NCI-H2196 (cell line): Measurements from ENCODE around the gene EPHB4.
"Not testable (repeated sequence)": the region's sequence is repeated elsewhere in the genome, so short reads cannot be mapped to it uniquely, and the experiment has no call there.

ENCODE experiments used
- DNase-seq: peaks from one replicate; lab custom pipeline; 2025; ENCODE audit not compliant: unreplicated experiment; lab: John Stamatoyannopoulos, UW

EPHB4 gene

DNA sequence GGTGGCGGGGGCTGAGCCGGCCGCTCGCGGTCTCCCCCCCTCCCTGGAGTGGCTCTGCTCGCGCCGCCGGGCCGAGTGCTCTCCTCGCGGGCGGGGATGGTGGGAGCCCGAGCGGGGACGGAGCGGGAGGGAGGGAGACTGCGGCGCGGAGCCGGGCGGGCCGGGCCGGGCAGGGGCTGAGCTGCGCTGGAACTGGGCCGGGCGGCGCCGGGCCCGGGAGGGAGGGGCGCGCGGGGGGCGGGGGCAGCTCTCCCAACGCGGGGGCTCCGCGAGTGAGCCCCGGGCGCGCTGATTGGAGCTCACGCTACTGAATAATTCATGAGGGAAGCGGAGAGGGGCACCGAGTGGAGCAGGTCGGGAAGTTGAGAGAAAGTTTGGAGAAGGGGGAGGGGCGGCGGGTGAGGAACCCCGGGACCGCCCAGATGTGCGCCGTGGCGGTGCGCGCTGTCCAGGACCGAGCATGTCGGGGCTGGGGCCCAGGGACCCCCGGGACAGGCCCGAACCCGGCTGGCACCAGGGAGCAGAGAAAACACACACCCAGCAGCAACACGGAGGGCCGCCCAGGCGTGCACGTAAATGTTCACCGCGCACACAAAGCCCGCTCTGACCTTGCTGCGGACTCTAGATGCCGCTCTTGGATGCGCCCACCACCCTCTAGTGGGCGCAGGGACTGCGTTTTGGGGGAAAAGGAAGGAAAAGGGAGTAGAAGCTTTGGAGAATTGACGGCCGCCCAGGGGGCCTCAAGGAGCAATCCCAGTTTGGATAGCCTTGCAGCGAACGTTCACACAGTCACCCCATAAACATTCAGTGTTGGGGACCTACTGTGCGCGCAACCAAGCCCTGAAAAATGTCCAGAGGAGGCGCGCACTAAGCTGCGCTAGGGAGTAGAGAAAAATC lies at the start of gene EPHB4:
Gene EPHB4, minus strand, starts transcription at position 194 of the 897 bp plus-strand sequence. CDS start 493 bp downstream, outside the sequence.
- DNase-seq, result peak; percentile 60

- no peak for DNase-seq
These were observed 48.0 kb upstream of the EPHB4 start for GRCh38 chr7:100875356-100875751.

DNA sequence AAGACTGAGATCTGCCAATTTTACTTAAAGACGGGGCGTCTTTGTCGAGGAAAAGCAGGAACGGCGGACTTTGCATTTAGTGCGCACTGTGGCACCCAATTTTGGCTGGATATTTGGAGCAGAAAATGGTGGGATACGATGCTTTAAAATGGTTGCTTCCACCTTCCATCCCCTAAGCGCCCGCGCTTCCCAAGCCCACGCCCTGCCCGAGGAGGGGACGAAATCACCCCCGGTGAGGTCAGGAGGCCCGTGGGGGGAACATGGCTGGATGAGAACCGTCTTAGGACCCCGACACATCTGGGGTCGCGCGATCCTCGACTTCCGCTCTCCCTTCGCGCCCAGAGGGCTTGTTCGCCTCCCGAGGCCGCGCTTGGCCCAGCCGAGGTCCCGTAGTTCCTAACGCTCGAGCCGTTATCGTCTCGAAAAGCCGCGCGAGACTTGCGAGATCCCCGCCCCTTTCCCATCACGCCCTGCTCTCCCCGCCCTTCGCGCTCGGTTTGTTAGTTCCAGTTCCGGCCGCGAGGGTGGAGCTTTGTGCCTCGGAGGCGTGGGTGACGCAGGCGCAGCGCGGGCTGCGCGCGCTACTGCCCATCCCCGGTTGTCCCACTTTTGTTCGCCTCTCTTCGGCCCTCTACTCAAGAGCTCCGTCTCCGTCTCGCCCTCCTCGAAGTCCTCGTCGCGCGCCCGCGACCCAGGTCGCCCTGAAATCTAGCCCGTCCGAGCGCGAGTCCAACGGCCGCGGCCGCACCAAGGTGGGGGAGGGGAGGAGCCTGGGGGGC lies 47.4 kb upstream of the EPHB4 start, which contains the start of gene SRRT:
Gene SRRT, plus strand, starts transcription at position 527 of the 779 bp plus-strand sequence. CDS start 488 bp downstream, outside the sequence.
- DNase-seq, result peak; percentile 99

DNA sequence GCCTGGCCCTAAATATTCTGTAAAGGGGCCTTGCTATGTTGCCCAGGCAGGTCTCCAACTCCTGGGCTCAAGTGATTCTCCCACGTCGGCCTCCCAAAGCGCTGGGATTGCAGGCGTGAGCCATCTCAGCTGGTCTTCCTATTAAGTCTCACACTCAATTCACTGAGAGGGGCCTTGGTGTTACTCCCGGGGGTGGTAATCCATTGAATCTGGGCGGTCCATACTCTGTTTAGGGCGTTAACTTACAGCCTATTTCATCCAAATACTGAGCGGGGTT lies 46.9 kb upstream of the EPHB4 start:
- no peak for DNase-seq

GRCh38 chr7:100873599-100874299 lies 46.4 kb upstream of the EPHB4 start:
- no peak for DNase-seq

DNA sequence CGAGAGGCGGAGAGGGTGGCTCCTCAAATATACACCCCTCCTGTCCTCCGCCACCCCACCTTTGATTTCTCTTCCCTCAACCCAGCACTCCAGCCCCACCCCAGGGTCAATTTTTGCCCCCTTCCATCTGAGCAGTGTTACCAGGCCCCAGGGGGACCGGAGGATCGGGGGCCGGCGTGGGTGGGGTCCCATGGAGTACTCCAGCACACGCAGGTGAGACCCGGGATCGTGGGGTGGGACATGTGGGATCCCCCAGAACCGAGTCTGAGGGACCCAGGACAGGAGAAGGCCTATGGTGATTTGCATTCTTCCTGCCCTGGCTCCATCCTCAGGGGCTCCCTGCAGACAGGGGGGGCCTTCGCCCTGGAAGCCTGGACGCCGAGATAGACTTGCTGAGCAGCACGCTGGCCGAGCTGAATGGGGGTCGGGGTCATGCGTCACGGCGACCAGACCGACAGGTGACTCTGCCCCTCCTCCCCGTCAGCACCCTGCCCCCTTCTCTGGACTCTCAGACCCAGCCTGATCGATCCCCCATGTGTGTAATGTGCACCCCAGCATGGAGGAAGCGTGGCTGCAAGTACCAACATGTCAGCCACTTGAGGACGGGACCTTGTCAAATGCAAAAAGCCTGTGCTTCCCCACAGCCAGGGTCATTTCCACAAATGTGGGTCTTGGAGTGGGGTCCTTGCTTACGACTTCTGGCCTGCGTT lies 40.6 kb upstream of the EPHB4 start:
- no peak for DNase-seq

GRCh38 chr7:100867040-100867775 lies 39.9 kb upstream of the EPHB4 start, which contains the start of gene TRIP6:
TRIP6 (plus strand) TSS chr7:100867387; CDS start chr7:100867498, 111 bp downstream.
- DNase-seq, result no peak

DNA sequence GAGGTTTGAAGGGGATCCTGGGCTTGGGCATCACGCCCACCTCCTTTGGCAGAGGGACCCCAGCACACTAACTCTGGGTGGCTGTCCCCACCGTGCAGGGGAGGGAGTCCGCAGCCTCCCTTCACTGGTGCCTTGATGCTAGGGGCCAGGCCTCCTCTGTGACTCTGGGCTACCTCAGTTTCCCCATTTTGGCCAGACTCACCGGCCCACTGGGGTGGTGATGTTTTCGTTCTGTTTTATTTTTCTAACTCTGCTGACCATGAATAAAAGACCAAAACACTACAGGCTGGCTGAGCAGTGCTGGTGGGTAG lies 39.4 kb upstream of the EPHB4 start:
- DNase-seq, result no peak

GRCh38 chr7:100865938-100866728 lies 38.8 kb upstream of the EPHB4 start:
- peak; percentile 81 for DNase-seq

- DNase-seq, result peak; percentile 16
These were observed 38.1 kb upstream of the EPHB4 start for GRCh38 chr7:100865372-100865911.

GRCh38 chr7:100864263-100864845 lies 37.0 kb upstream of the EPHB4 start:
- DNase-seq, result no peak

DNA sequence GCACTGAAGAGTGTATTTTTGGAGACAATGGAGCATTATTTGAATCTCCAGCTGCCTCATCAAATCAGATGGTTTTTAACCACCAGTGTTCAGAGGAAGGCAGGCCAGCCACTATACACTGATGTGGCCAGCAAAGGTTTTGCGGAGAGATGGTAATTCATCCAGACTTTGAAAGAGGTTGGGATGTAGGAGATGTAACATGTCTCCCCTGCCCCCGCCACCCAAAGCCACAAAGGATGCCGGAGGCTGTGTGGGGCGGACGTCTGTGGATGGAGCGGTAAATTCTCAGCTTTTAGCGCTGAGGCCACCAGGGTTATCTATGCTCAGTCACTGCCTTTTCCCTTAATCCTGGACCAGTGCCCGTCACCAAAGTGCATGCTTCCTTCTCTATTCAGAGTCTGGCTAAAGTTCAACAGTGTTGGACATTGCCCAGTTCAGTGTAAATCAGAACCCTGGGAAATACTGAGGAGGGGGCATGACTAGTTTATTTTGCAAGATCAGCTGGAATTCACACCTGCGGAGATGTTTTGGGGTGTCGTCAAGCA lies 36.2 kb upstream of the EPHB4 start:
- peak; percentile 44 for DNase-seq

DNA sequence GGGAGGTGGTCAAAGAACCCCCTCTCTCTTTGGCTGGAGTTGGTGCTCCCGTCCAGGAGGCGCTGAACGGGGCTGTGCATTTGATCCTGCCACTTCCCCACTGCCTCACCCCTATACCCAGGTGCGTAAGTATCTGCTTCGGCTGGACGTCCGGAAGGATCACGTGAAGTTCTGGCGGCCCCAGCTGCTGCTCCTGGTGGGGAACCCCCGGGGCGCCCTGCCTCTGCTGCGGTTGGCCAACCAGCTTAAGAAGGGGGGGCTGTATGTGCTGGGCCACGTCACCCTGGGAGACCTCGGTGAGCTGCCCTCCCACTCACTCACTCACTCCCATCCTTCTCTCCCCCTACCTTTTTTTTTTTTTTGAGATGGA lies 34.3 kb upstream of the EPHB4 start:
- no peak for DNase-seq

GRCh38 chr7:100860702-100861615 lies 33.6 kb upstream of the EPHB4 start:
- no peak for DNase-seq

DNA sequence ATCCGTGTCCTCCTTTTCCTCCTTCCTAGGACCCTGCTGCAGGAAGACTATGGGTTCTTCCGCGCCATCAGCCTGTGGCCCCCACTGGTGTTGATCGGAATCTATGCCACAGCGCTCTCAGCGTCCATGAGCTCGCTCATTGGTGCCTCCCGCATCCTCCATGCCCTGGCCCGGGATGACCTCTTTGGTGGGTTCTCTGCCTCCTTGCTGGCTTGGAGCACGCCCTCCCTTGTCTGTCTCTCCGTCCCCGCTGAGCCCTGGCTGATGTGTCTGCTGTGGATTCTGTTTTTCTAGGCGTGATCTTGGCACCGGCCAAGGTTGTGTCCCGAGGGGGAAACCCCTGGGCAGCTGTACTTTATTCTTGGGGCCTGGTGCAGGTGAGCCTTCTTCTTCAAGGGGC lies 32.5 kb upstream of the EPHB4 start:
- no peak for DNase-seq

GRCh38 chr7:100856871-100857282 lies 29.6 kb upstream of the EPHB4 start:
- no peak for DNase-seq

- no peak for DNase-seq
These were observed 28.2 kb upstream of the EPHB4 start for GRCh38 chr7:100855515-100855914.

- not testable (repeated sequence) for DNase-seq
These were observed 27.6 kb upstream of the EPHB4 start for GRCh38 chr7:100854899-100855298.
